ENCODE measurements around the gene ZP1.

The ZP1 gene

DNA sequence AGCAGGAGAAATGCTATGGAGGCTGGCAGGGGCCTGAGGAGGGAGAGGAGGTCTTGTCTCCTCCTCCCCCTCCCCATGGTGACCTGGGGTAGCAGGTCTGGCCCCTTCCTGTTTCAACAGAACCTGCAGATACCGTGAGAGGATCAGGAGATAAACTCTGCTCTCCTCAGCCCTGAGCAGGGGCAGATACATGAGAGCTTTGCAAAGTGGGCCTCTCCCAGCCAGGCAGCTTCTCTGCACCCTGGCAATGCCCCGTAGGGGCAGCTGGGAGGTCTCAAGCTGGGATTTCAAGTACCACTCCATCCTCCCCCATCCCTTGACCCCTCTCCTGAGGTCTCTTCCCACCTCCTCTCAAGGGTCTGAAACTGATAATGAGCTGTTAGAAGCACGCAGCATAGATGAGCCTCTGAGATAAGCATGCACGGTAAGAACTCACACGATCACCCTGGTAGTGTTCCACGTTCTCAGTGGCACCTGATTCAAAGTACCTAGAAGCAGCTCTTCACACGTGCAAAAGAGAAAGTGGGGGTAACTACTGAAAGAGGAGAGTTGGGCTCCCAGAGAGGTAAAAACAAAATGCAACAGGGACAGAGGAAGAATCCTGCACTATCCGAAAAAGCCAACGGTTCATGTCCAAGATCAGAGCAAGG lies 30.4 kb upstream of the ZP1 start:
- H3K4me1 ChIP-seq (ENCODE audit: insufficient read depth, low read length), result peaks cover 6% of the 10 kb centered on the region
- H3K27ac ChIP-seq (ENCODE audit: low read length), result no peak overlapping the region
- H3K36me3 ChIP-seq (ENCODE audit: insufficient read depth, low read depth, low read length), result no peaks in the 10 kb centered on the region
- H3K4me3 ChIP-seq (ENCODE audit: low read length), result no peak overlapping the region
- peaks cover 17% of the 10 kb centered on the region for H3K27me3 ChIP-seq (ENCODE audit: insufficient read depth, low read length)
- H3K9ac ChIP-seq (ENCODE audit: low read depth, low read length), result no peak overlapping the region
- no peaks in the 10 kb centered on the region for H3K9me3 ChIP-seq (ENCODE audit: insufficient read depth, low read depth, low read length)

DNA sequence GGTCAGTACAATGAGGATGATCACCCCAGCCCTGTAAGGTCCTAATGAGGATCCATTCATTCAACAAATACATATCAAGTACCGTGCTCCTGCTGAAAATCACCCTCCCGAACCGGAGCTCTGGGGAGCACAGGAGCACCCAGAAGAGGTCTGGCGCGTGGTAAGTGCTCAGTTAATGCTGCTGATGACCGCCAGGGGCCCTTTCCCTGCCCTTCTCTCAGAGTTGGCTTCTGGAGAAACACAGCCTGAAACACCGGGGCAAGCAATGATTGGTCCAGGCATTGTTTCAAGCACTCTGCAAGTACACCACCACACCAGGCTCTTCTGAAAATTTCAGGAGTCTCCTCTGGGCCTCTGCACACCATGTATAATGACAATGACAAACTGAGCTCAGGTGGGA lies 29.2 kb upstream of the ZP1 start:
- H3K9ac ChIP-seq (ENCODE audit: low read depth, low read length), result no peak overlapping the region
- H3K27me3 ChIP-seq (ENCODE audit: insufficient read depth, low read length), result peaks cover 7% of the 10 kb centered on the region
- H3K4me1 ChIP-seq (ENCODE audit: insufficient read depth, low read length), result peaks cover 6% of the 10 kb centered on the region
- H3K27ac ChIP-seq (ENCODE audit: low read length), result no peak overlapping the region
- H3K36me3 ChIP-seq (ENCODE audit: insufficient read depth, low read depth, low read length), result no peaks in the 10 kb centered on the region
- no peak overlapping the region for H3K4me3 ChIP-seq (ENCODE audit: low read length)
- H3K9me3 ChIP-seq (ENCODE audit: insufficient read depth, low read depth, low read length), result no peaks in the 10 kb centered on the region

DNA sequence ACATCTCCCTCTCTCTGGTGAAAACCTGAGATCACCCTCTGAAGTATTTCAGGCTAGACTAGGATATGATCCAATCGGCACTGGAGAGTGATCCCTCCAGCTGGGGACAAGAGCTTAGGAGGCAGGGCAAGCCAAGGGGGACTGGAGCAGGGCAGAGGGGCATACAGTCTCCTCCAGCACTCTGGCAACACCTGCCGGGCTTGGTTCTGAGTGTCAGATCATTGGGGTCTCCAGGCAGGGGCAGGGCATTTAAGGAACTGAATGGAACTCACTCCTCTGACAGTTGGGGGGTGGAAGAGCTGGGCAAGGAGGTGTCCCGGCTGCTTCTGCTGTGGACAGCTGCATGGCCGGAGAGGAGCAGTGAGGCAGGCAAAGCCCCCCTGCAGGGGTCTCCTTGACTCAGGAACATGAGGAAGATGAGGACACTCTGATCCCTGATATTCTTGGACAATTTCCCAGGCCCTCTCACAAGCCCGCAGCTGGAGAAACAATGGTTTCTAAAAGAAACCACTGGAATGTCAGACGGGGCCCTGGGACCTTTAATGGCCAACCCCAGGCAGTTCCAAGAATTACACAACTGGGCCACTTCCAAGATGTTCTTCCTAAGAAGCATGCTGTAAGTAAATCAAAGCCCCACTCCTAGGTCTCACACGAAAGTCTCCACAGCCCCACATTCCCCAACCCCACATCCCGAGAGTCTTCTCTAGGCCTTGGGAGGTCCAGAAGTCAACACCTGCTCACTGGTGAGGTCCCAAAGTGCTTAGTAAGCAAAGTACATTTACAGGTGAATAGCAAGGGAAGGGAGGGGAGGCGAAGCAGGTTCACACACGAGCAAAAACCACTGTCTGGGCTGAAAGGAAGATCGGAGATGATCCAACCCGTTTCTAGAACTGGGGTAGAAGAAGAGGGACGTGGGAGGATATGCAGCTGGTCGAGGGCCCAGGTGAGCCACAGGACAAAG lies 26.6 kb upstream of the ZP1 start:
- H3K9ac ChIP-seq (ENCODE audit: low read depth, low read length), result peak overlapping the region; percentile 88; the same call in 1 of the 2 replicates

DNA sequence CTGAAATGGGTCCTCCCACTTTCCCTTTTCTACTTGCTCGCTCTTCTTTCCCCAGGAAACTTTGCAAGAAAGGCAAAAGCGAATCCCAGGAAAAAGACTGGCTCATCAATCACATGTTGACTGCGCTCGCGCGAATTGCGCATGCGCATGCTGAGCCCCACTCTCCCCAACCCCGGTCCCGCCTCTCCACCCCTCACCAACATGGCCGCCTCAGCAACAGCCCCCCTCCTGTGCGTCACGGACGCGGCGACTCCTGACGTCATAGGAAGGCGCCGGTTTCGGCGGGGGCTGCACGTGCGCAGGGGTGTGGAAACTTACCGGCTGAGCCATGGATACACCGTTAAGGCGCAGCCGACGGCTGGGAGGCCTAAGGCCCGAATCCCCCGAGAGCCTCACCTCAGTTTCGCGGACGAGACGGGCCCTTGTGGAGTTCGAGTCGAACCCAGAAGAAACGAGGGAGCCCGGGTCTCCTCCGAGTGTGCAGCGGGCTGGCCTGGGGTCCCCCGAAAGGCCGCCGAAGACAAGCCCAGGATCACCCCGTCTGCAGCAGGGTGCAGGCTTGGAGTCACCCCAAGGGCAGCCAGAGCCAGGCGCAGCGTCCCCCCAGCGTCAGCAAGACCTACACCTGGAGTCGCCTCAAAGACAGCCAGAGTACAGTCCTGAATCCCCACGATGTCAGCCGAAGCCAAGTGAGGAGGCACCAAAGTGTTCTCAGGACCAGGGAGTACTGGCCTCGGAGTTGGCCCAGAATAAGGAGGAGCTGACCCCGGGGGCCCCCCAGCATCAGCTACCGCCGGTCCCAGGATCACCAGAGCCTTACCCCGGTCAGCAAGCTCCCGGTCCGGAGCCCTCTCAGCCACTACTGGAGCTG lies 25.3 kb upstream of the ZP1 start, which contains the start of gene CCDC86:
CCDC86 (plus strand) TSS at position 317 of the 871 bp plus-strand sequence; CDS start at position 329, 12 bp downstream.
- peak within 1 kb of the TSS; percentile 59 for H3K27ac ChIP-seq (ENCODE audit: low read length)
- H3K9ac ChIP-seq (ENCODE audit: low read depth, low read length), result peak within 1 kb of the TSS; percentile 88
- peaks cover 14% of the 10 kb centered on the region; the same call in 1 of the 2 replicates for H3K36me3 ChIP-seq (ENCODE audit: insufficient read depth, low read depth, low read length)
- H3K9me3 ChIP-seq (ENCODE audit: insufficient read depth, low read depth, low read length), result no peaks in the 10 kb centered on the region
- peak within 1 kb of the TSS; percentile 97 for H3K4me3 ChIP-seq (ENCODE audit: low read length)
- no peaks in the 10 kb centered on the region for H3K27me3 ChIP-seq (ENCODE audit: insufficient read depth, low read length)
- H3K4me1 ChIP-seq (ENCODE audit: insufficient read depth, low read length), result peaks cover 14% of the 10 kb centered on the region

More for the DNA sequence above, 26.6 kb upstream of the ZP1 start:
- Histone ChIP-seq H3K4me1 (ENCODE audit: insufficient read depth, low read length) (peaks cover 14% of the 10 kb centered on the region), H3K27ac (ENCODE audit: low read length) (peak overlapping the region; percentile 59), H3K27me3 (ENCODE audit: insufficient read depth, low read length) (no peaks in the 10 kb centered on the region), H3K4me3 (ENCODE audit: low read length) (peak overlapping the region; percentile 97), H3K9me3 (ENCODE audit: insufficient read depth, low read depth, low read length) (no peaks in the 10 kb centered on the region), H3K36me3 (ENCODE audit: insufficient read depth, low read depth, low read length) (peaks cover 14% of the 10 kb centered on the region; the same call in 1 of the 2 replicates)

DNA sequence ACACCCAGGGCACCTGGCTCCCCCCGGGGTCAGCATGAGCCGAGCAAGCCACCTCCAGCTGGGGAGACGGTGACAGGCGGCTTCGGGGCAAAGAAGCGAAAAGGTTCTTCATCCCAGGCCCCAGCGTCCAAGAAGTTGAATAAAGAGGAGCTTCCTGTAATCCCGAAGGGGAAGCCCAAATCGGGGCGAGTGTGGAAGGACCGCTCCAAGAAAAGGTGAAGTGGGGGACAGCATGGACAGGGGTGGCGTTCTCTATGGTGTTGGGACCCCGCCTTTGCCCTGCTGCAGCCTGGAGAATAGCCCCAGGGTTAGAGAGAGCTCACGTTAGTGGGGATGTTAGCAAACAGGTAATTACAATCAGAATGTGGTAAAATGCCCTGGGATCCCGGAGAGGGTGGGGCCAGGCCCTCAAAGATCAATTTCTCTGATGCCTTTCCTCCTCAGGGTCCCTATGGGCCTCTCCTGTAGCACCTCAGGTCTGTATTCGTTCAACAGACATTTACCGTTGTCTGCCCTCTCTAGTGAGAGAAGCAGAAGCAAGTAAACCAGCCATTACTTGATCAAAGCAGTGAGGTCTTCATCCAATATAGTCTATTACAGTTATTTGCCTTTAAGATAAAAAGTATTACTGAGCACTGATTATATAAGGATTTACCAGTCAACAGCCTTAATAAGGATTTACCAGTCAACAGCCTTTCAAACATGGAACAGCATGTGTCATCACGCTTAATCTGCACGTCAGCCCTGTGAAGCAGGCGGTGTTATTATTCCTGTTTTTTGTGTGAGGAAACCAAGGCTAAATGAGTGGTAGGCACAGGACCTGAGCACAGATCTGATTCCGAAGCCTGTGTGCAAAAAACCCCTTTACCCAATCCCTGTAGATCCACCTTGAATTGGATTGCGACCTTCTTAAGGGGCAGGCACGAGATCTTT lies 24.4 kb upstream of the ZP1 start:
- Histone ChIP-seq H3K4me1 (ENCODE audit: insufficient read depth, low read length) (peaks cover 14% of the 10 kb centered on the region), H3K36me3 (ENCODE audit: insufficient read depth, low read depth, low read length) (peaks cover 22% of the 10 kb centered on the region; the same call in 1 of the 2 replicates), H3K4me3 (ENCODE audit: low read length) (peak overlapping the region; percentile 97), H3K27me3 (ENCODE audit: insufficient read depth, low read length) (no peaks in the 10 kb centered on the region), H3K9ac (ENCODE audit: low read depth, low read length) (peak overlapping the region; percentile 88), H3K27ac (ENCODE audit: low read length) (peak overlapping the region; percentile 1), H3K9me3 (ENCODE audit: insufficient read depth, low read depth, low read length) (no peaks in the 10 kb centered on the region)

DNA sequence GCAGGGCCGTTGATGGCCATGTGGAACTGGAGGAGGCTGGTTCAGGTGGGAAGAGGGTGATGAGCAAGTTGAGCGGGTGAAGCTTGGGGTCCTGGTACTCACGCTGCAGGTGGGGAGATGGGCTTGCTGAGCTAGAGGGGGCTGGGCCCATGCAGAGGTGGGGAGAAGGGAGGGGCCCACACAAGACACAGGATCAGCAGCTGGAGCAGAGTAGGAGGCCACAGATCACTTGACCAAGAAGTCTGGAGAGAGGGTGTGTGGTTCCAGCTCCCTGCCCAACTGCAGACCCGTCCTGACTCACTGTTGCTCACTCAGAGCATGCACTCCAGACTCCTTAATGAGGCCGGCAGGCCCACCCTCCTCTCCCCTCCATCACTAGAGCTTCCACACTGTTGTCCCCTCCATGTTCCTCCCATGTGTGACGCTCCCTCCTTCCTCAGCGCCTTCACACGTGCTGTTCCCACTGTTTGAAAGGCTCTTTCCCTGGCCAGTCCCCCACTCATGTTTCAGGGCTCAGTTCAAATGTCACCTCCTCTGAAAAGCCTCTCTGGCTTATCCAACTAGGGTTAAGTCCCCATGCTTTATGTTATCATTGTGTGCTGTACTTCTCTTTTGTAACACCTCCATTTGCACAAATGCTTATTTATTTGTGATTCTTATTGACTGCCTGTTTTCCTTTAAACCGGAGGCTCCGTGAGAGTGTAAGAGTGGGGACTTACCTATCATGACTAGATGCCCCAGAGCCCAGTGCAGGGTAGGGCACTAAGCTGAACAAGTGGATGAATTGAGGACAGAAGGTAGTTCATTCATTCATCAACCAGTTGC lies 23.1 kb upstream of the ZP1 start:
- peaks cover 14% of the 10 kb centered on the region for H3K4me1 ChIP-seq (ENCODE audit: insufficient read depth, low read length)
- H3K36me3 ChIP-seq (ENCODE audit: insufficient read depth, low read depth, low read length), result peaks cover 35% of the 10 kb centered on the region
- H3K4me3 ChIP-seq (ENCODE audit: low read length), result peak overlapping the region; percentile 97
- no peaks in the 10 kb centered on the region for H3K9me3 ChIP-seq (ENCODE audit: insufficient read depth, low read depth, low read length)
- no peaks in the 10 kb centered on the region for H3K27me3 ChIP-seq (ENCODE audit: insufficient read depth, low read length)
- H3K27ac ChIP-seq (ENCODE audit: low read length), result no peak overlapping the region
- H3K9ac ChIP-seq (ENCODE audit: low read depth, low read length), result peak overlapping the region; percentile 88

DNA sequence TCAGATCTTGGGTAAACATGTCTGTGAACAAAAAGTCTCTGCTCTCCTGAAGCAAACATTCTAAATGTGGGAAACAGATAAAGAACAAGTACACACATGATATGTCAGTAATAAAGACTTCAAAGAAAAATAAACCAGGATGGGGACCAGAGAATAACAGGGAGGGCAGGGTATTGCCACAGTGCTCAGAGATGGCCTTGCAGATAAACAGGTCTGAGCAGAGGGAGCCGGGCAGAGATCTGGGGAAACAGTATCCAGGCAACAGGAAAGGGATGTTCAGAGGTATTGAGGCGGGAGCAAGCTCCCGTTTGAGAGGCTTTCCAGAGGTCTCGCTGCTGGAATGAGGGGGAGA lies 22.5 kb upstream of the ZP1 start:
- peaks cover 14% of the 10 kb centered on the region for H3K4me1 ChIP-seq (ENCODE audit: insufficient read depth, low read length)
- H3K4me3 ChIP-seq (ENCODE audit: low read length), result peak overlapping the region; percentile 97
- no peaks in the 10 kb centered on the region for H3K27me3 ChIP-seq (ENCODE audit: insufficient read depth, low read length)
- H3K36me3 ChIP-seq (ENCODE audit: insufficient read depth, low read depth, low read length), result peaks cover 41% of the 10 kb centered on the region
- 0 out of 2 replicates have a peak overlapping the region, but pooled peaks have one; percentile 8 for H3K9ac ChIP-seq (ENCODE audit: low read depth, low read length)
- H3K27ac ChIP-seq (ENCODE audit: low read length), result no peak overlapping the region
- no peaks in the 10 kb centered on the region for H3K9me3 ChIP-seq (ENCODE audit: insufficient read depth, low read depth, low read length)

DNA sequence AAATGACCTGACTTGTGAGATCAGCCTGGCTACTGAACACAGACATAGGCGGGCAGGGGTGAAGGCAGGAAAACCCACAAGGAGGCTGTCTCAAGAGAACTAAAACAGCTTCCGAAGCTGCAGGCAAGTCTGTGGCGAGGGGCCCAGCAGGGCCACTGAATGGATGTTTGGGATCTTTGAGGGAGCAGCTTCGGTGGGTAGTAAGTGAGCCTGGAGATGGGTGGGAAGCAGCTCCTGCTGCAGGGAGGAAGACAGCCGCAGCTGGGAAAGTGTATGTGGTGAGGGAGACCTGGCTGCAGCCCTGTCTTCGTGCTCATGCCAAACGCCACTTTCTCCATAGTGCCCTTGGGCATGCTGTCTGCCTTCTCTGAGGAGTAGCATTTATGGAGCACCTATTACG lies 22.0 kb upstream of the ZP1 start:
- peaks cover 14% of the 10 kb centered on the region for H3K4me1 ChIP-seq (ENCODE audit: insufficient read depth, low read length)
- no peaks in the 10 kb centered on the region for H3K27me3 ChIP-seq (ENCODE audit: insufficient read depth, low read length)
- H3K9me3 ChIP-seq (ENCODE audit: insufficient read depth, low read depth, low read length), result no peaks in the 10 kb centered on the region
- 0 out of 2 replicates have a peak overlapping the region, but pooled peaks have one; percentile 8 for H3K9ac ChIP-seq (ENCODE audit: low read depth, low read length)
- H3K36me3 ChIP-seq (ENCODE audit: insufficient read depth, low read depth, low read length), result peaks cover 46% of the 10 kb centered on the region
- H3K27ac ChIP-seq (ENCODE audit: low read length), result no peak overlapping the region
- H3K4me3 ChIP-seq (ENCODE audit: low read length), result peak overlapping the region; percentile 97; the same call in 1 of the 2 replicates

DNA sequence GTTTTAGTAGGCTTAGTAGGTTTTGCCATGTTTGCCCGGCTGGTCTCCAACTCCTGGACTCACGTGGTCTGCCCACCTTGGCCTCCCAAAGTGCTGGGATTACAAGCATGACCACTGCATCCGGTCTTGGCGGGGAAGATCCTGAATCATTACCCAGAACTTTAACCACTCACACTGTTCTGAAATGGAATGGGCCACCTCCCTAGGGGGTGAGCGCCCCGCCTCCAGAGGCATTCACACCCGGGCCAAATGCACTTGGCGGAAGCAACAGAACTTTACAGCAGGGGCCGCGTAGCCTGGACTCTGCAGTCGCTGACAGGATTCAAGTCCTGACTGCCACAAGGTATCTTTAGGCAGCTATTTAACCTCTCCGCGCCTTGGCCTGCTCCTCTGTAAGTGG lies 20.1 kb upstream of the ZP1 start:
- Histone ChIP-seq H3K9me3 (ENCODE audit: insufficient read depth, low read depth, low read length) (no peaks in the 10 kb centered on the region), H3K36me3 (ENCODE audit: insufficient read depth, low read depth, low read length) (peaks cover 62% of the 10 kb centered on the region), H3K4me3 (ENCODE audit: low read length) (no peak overlapping the region), H3K4me1 (ENCODE audit: insufficient read depth, low read length) (peaks cover 14% of the 10 kb centered on the region), H3K9ac (ENCODE audit: low read depth, low read length) (no peak overlapping the region), H3K27ac (ENCODE audit: low read length) (no peak overlapping the region), H3K27me3 (ENCODE audit: insufficient read depth, low read length) (peaks cover 11% of the 10 kb centered on the region; the same call in 1 of the 2 replicates)

DNA sequence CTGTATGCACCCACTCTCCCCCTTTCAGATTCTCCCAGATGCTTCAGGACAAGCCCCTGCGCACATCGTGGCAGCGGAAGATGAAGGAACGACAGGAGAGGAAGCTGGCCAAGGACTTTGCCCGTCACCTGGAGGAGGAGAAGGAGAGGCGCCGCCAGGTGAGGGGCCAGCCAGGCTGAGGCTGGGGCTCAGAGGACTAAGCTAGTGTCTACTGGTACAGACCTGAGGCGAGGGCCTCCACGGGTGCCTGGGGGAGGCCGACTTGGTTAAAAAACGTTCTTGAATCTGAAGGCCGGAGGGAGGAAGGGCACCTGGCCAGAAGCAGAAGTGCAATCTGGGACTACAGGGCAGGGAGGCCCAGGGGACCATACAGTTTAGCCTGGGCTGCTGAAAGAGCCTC lies 19.4 kb upstream of the ZP1 start:
- peaks cover 15% of the 10 kb centered on the region for H3K27me3 ChIP-seq (ENCODE audit: insufficient read depth, low read length)
- H3K4me1 ChIP-seq (ENCODE audit: insufficient read depth, low read length), result peaks cover 14% of the 10 kb centered on the region
- H3K9ac ChIP-seq (ENCODE audit: low read depth, low read length), result no peak overlapping the region
- no peaks in the 10 kb centered on the region for H3K9me3 ChIP-seq (ENCODE audit: insufficient read depth, low read depth, low read length)
- no peak overlapping the region for H3K4me3 ChIP-seq (ENCODE audit: low read length)
- H3K36me3 ChIP-seq (ENCODE audit: insufficient read depth, low read depth, low read length), result peaks cover 62% of the 10 kb centered on the region
- no peak overlapping the region for H3K27ac ChIP-seq (ENCODE audit: low read length)
